HepG2 (cell line): Measurements from ENCODE around the gene SEMA4B. TPM values are rescaled to one million over a fixed set of nuclear protein-coding genes. Genes with fewer than 3 reads are reported as not detected.
A peak's percentile ranks its signal among the peaks of the same experiment; 100 is the strongest.

Source experiments
- CBX1 ChIP-seq: IDR thresholded peaks from one replicate; pipeline ENCODE4 v1.6.1; 2016; ENCODE audit warnings: antibody characterized with exemption, low read depth
- CBX2 ChIP-seq, 2 experiments: fragments of 200-600 bp in 1 of 2; sonication (generic); formaldehyde crosslinking in 1 of 2; IDR thresholded peaks; 2 replicates each; pipeline versions ENCODE4 v1.7.0 to v1.8.1; 2018 to 2022; ENCODE audit warnings: low read depth in 2 of 2, low read length in 1 of 2, mild to moderate bottlenecking in 1 of 2, missing genetic modification reagents in 1 of 2
- CHD4 ChIP-seq: fragments of 200-600 bp; sonication (generic); IDR thresholded peaks from 2 replicates; pipeline ENCODE4 v1.7.0; 2017; ENCODE audit warnings: mild to moderate bottlenecking, low read length, borderline replicate concordance
- FOSL2 ChIP-seq: sonication (generic); formaldehyde crosslinking; IDR thresholded peaks from 2 replicates; pipeline ENCODE4 v1.4.0; 2020; ENCODE audit warnings: missing genetic modification reagents
- JUND ChIP-seq: sonication (generic); formaldehyde crosslinking; IDR thresholded peaks from 2 replicates; pipeline ENCODE4 v1.8.0; 2022; ENCODE audit warnings: mild to moderate bottlenecking, missing genetic modification reagents
- KDM5A ChIP-seq: fragments of 200-600 bp; sonication (generic); IDR thresholded peaks from 2 replicates; pipeline ENCODE4 v1.7.0; 2018; ENCODE audit warnings: antibody characterized with exemption, mild to moderate bottlenecking, low read length, borderline replicate concordance
- KLF16 ChIP-seq, 2 experiments: sonication (generic) in 1 of 2; formaldehyde crosslinking in 1 of 2; IDR thresholded peaks; 2 replicates each; pipeline versions ENCODE4 v1.6.1 to v1.8.0; 2016 to 2023; ENCODE audit warnings: missing genetic modification reagents in 2 of 2, missing compliant biosample characterization in 1 of 2
- MAFF ChIP-seq: IDR thresholded peaks from 2 replicates; pipeline ENCODE4 v1.6.1; 2011; ENCODE audit warnings: low read depth, low read length, improper control_type of control experiment
- NFYB ChIP-seq: sonication (generic); formaldehyde crosslinking; IDR thresholded peaks from 2 replicates; pipeline ENCODE4 v1.4.0; 2020; ENCODE audit warnings: missing genetic modification reagents
- NRL ChIP-seq: sonication (generic); formaldehyde crosslinking; IDR thresholded peaks from 2 replicates; pipeline ENCODE4 v1.5.0; 2020; ENCODE audit warnings: missing genetic modification reagents, mild to moderate bottlenecking, moderate library complexity, borderline replicate concordance
- RBM22 ChIP-seq: fragments of 200-400 bp; formaldehyde crosslinking; optimal IDR thresholded peaks from 2 replicates; pipeline ENCODE3; 2017; ENCODE audit warnings: mild to moderate bottlenecking, low read length, moderate library complexity
- SOX5 ChIP-seq: IDR thresholded peaks from 2 replicates; pipeline ENCODE4 v1.6.1; 2016; ENCODE audit warnings: borderline replicate concordance
- SRSF4 ChIP-seq: fragments of 200-400 bp; formaldehyde crosslinking; IDR thresholded peaks from one replicate; pipeline ENCODE4 v1.6.1; 2018; ENCODE audit warnings: mild to moderate bottlenecking, low read depth, low read length, moderate library complexity; ENCODE audit not compliant: poor library complexity, severe bottlenecking
- TOPORS ChIP-seq: sonication (generic); formaldehyde crosslinking; IDR thresholded peaks from 2 replicates; pipeline ENCODE4 v1.8.0; 2023; ENCODE audit warnings: mild to moderate bottlenecking, missing genetic modification reagents
- ZFAT ChIP-seq: sonication (generic); formaldehyde crosslinking; conservative IDR thresholded peaks from 2 replicates; pipeline ENCODE4 v1.8.1; 2023; ENCODE audit warnings: missing genetic modification reagents, inconsistent platforms
- ZFP62 ChIP-seq: sonication (generic); formaldehyde crosslinking; IDR thresholded peaks from 2 replicates; pipeline ENCODE4 v1.4.0; 2020; ENCODE audit warnings: missing genetic modification reagents
- ZKSCAN8 ChIP-seq: IDR thresholded peaks from 2 replicates; pipeline ENCODE4 v1.6.1; 2016; ENCODE audit warnings: borderline replicate concordance, missing genetic modification reagents, missing compliant biosample characterization
- ZNF121 ChIP-seq: sonication (generic); formaldehyde crosslinking; IDR thresholded peaks from 2 replicates; pipeline ENCODE4 v1.5.0; 2020; ENCODE audit warnings: mild to moderate bottlenecking, missing genetic modification reagents
- ZNF329 ChIP-seq: sonication (generic); formaldehyde crosslinking; IDR thresholded peaks from 2 replicates; pipeline ENCODE4 v1.9.0; 2021; ENCODE audit warnings: low read depth, mild to moderate bottlenecking, missing genetic modification reagents
- ZNF619 ChIP-seq: sonication (generic); formaldehyde crosslinking; IDR thresholded peaks from 2 replicates; pipeline ENCODE4 v1.4.0; 2020; ENCODE audit warnings: mild to moderate bottlenecking, missing genetic modification reagents
- ZNF773 ChIP-seq: sonication (generic); formaldehyde crosslinking; IDR thresholded peaks from 2 replicates; pipeline ENCODE4 v1.4.0; 2020; ENCODE audit warnings: missing genetic modification reagents, borderline replicate concordance
- ZSCAN12 ChIP-seq: sonication (generic); formaldehyde crosslinking; IDR thresholded peaks from 2 replicates; pipeline ENCODE4 v1.9.0; 2021; ENCODE audit warnings: mild to moderate bottlenecking, missing genetic modification reagents
- polyA plus RNA-seq, 8 experiments: library from polyadenylated mRNA; depleted of rRNA in 3 of 8; stranded (reverse) in 7 of 8; unstranded in 1 of 8; fragments of >200 nt; fragmentation: Illumina TruSeq in 4 of 8; extraction: Trizol in 4 of 8; gene quantifications; 2 replicates each; pipeline versions ENCODE4 v1.2.1 to v1.2.3, GENCODE V29; 2011 to 2016; ENCODE audit warnings: low read depth in 4 of 8, missing spikeins in 1 of 8, mixed read lengths in 1 of 8; ENCODE audit not compliant: insufficient read depth in 1 of 8
- total RNA-seq, 5 experiments: library from RNA; depleted of rRNA; stranded (reverse); fragments of >200 nt; fragmentation: Illumina TruSeq; extraction: Trizol; gene quantifications; 2 replicates each; pipeline ENCODE4 v1.2.3, GENCODE V29; 2016; ENCODE audit warnings: low read depth in 1 of 5
- TF ChIP-seq, protein P1 (sequence below): sonication (generic); formaldehyde crosslinking; IDR thresholded peaks from 2 replicates; pipeline ENCODE4 v1.4.0; 2020; ENCODE audit warnings: mild to moderate bottlenecking, missing genetic modification reagents
- TF ChIP-seq, protein P2 (sequence below): sonication (generic); formaldehyde crosslinking; IDR thresholded peaks from 2 replicates; pipeline ENCODE4 v1.8.1; 2023; ENCODE audit warnings: mild to moderate bottlenecking, missing genetic modification reagents, borderline replicate concordance
- TF ChIP-seq, protein P3 (sequence below): sonication (generic); formaldehyde crosslinking; IDR thresholded peaks from 2 replicates; pipeline ENCODE4 v1.8.1; 2023; ENCODE audit warnings: missing genetic modification reagents, mild to moderate bottlenecking, borderline replicate concordance
- TF ChIP-seq, protein P4 (sequence below): sonication (generic); formaldehyde crosslinking; IDR thresholded peaks from 2 replicates; pipeline ENCODE4 v1.4.0; 2020; ENCODE audit warnings: missing genetic modification reagents

Gene SEMA4B
- total and polyA plus RNA-seq, 2 of the 13 experiments (the other 11 are each of a cell fraction or from before 2014, with no cell fraction given), result 2.1 to 17.0 TPM

DNA sequence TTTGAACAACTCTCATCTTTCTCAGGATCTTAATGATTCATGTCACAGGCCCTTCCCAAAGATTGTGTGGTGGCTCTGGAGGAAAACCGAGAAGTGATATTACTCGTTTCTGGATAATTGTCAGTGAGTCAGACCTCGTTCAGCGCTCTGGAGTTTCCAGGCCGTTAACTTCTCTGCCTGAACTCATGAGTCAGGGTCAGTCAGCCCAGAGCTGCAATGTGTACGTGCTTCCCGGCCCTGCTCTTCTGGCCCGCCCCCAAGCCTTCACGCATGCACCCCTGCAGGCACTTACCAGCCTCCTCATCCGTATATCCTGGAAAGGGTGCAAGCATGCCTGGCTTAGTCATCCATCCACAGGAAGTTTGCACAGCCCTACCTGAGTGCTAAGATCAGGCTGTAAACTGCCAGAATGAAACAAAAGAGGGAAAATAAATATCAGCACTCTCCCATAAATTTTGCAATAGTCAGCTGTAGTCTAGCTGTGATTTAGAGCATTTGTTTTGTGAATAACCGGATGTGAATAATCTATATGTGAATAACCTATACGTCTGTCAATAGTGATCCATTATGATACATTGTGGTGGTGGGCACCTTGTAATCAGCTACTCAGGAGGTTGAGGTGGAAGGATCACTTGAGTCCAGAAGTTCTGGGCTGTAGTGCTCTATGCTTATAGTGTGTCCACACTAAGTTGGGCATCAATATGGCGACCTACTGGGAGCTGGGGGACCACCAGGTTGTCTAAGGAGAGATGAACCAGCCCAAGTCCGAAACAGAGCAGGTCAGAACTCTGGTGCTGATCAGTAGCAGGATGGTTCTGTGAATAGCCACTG, 35.3 kb upstream of the SEMA4B start (continued):
- TF ChIP-seq CBX1 (no peak), JUND (peak; percentile 95), CBX2 (IDR thresholded peaks at IDR 0.05; ENCODE audit: low read depth, low read length) (no peak), CBX2 (CRISPR knock-in tag; IDR thresholded peaks at IDR 0.05; ENCODE audit: low read depth) (no peak), ZNF121 (CRISPR knock-in tag) (no peak), ZNF329 (CRISPR knock-in tag) (no peak), RBM22 (no peak), MAFF (peak; percentile 54; the same call in 1 of the 2 replicates), SOX5 (peak; percentile 86; the same call in 1 of the 2 replicates), ZSCAN12 (CRISPR knock-in tag) (no peak), TOPORS (no peak), ZNF619 (0 out of 2 replicates have a peak, but pooled peaks have one; percentile 25), KLF16 (CRISPR knock-in tag; IDR thresholded peaks at IDR 0.05) (peak in 1 of 2 experiments; percentile 67; a peak in 2 of 4 replicates), SRSF4 (no peak), ZFP62 (CRISPR knock-in tag) (no peak), ZKSCAN8 (CRISPR knock-in tag) (no peak), CHD4 (no peak), NRL (no peak), KDM5A (no peak), NFYB (no peak), ZNF773 (CRISPR knock-in tag) (no peak), FOSL2 (CRISPR knock-in tag) (peak; percentile 98), ZFAT (no peak)
- TF ChIP-seq, protein P1, sequence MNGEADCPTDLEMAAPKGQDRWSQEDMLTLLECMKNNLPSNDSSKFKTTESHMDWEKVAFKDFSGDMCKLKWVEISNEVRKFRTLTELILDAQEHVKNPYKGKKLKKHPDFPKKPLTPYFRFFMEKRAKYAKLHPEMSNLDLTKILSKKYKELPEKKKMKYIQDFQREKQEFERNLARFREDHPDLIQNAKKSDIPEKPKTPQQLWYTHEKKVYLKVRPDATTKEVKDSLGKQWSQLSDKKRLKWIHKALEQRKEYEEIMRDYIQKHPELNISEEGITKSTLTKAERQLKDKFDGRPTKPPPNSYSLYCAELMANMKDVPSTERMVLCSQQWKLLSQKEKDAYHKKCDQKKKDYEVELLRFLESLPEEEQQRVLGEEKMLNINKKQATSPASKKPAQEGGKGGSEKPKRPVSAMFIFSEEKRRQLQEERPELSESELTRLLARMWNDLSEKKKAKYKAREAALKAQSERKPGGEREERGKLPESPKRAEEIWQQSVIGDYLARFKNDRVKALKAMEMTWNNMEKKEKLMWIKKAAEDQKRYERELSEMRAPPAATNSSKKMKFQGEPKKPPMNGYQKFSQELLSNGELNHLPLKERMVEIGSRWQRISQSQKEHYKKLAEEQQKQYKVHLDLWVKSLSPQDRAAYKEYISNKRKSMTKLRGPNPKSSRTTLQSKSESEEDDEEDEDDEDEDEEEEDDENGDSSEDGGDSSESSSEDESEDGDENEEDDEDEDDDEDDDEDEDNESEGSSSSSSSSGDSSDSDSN (CRISPR knock-in tag), result peak; percentile 97
- TF ChIP-seq, protein P2, sequence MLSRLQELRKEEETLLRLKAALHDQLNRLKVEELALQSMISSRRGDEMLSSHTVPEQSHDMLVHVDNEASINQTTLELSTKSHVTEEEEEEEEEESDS (CRISPR knock-in tag), result no peak
- TF ChIP-seq, protein P3, sequence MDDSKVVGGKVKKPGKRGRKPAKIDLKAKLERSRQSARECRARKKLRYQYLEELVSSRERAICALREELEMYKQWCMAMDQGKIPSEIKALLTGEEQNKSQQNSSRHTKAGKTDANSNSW, result no peak
- TF ChIP-seq, protein P4, sequence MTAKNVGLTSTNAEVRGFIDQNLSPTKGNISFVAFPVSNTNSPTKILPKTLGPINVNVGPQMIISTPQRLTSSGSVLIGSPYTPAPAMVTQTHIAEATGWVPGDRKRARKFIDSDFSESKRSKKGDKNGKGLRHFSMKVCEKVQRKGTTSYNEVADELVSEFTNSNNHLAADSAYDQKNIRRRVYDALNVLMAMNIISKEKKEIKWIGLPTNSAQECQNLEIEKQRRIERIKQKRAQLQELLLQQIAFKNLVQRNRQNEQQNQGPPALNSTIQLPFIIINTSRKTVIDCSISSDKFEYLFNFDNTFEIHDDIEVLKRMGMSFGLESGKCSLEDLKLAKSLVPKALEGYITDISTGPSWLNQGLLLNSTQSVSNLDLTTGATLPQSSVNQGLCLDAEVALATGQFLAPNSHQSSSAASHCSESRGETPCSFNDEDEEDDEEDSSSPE, result 0 out of 2 replicates have a peak, but pooled peaks have one; percentile 30
